PC-9 (cell line): ENCODE measurements around the gene SUSD1. TPM values are rescaled to one million over a fixed set of nuclear protein-coding genes. Genes with fewer than 3 reads are reported as not detected.
"Not testable (repeated sequence)": the region's sequence is repeated elsewhere in the genome, so short reads cannot be mapped to it uniquely, and the experiment has no call there.

Source experiments
- BruUV-seq: library from RNA; stranded (reverse); fragments of 400-500 nt; replicated peaks from 2 replicates; lab custom pipeline; 2021; lab: Mats Ljungman, UMichigan
- CTCF ChIA-PET: fragments of 300-600 bp; sonication (Branson Sonifier 250); formaldehyde crosslinking; loops from one replicate; lab custom pipeline; 2022; ENCODE audit warnings: antibody characterized with exemption; lab: Charles Lee
- POLR2A ChIA-PET: fragments of 300-600 bp; sonication (Branson Sonifier 250); formaldehyde crosslinking; loops from one replicate; lab custom pipeline; 2022; ENCODE audit warnings: antibody characterized with exemption; ENCODE audit not compliant: unreplicated experiment; lab: Charles Lee
- DNase-seq, 2 experiments: peaks; one replicate each; pipeline versions ENCODE4 v3.0.0 to v3.0.0-alpha.2; 2015 to 2022; ENCODE audit warnings: mixed read lengths in 1 of 2
- H2AFZ ChIP-seq: fragments of 200-600 bp; sonication (generic); 2 replicates; pipeline ENCODE4 v1.8.1; 2017; ENCODE audit warnings: antibody characterized with exemption
- H3F3A ChIP-seq: fragments of 200-600 bp; sonication (generic); 2 replicates; pipeline ENCODE4 v1.8.1; 2017; ENCODE audit warnings: antibody characterized with exemption, mild to moderate bottlenecking, low read depth; ENCODE audit not compliant: insufficient read depth
- H3K27ac ChIP-seq: fragments of 200-600 bp; sonication (generic); 2 replicates; pipeline ENCODE4 v1.6.1; 2016; ENCODE audit warnings: mixed run types
- H3K27me3 ChIP-seq: fragments of 200-600 bp; sonication (generic); 2 replicates; pipeline ENCODE4 v1.6.1; 2016; ENCODE audit warnings: low read depth, mixed run types; ENCODE audit not compliant: insufficient read depth
- H3K36me3 ChIP-seq: fragments of 200-600 bp; sonication (generic); 2 replicates; pipeline ENCODE4 v1.6.1; 2016; ENCODE audit warnings: low read depth, mixed run types
- H3K4me1 ChIP-seq: fragments of 200-600 bp; sonication (generic); replicated peaks from 2 replicates; pipeline ENCODE4 v1.6.1; 2016; ENCODE audit warnings: mixed run types; ENCODE audit not compliant: insufficient read depth
- H3K4me2 ChIP-seq: fragments of 200-600 bp; sonication (generic); 2 replicates; pipeline ENCODE4 v1.6.1; 2017; ENCODE audit warnings: mixed run types
- H3K4me3 ChIP-seq: fragments of 200-600 bp; sonication (generic); 2 replicates; pipeline ENCODE4 v1.6.1; 2016; ENCODE audit warnings: mixed run types
- H3K79me2 ChIP-seq: fragments of 200-600 bp; sonication (generic); 2 replicates; pipeline ENCODE4 v1.6.1; 2017; ENCODE audit warnings: low read depth, mixed run types
- H3K9me2 ChIP-seq: fragments of 200-600 bp; sonication (generic); 2 replicates; pipeline ENCODE4 v1.8.1; 2017; ENCODE audit warnings: mild to moderate bottlenecking; ENCODE audit not compliant: insufficient read depth
- H3K9me3 ChIP-seq: fragments of 200-600 bp; sonication (generic); 2 replicates; pipeline ENCODE4 v1.8.1; 2016; ENCODE audit warnings: low read depth; ENCODE audit not compliant: insufficient read depth
- H4K20me1 ChIP-seq: fragments of 200-600 bp; sonication (generic); 2 replicates; pipeline ENCODE4 v1.8.1; 2017; ENCODE audit not compliant: insufficient read depth
- CTCF ChIP-seq: fragments of 200-600 bp; sonication (generic); conservative IDR thresholded peaks from 2 replicates; pipeline ENCODE4 v1.6.1; 2017; ENCODE audit warnings: mixed run types, antibody characterized with exemption, mild to moderate bottlenecking, moderate library complexity
- EZH2 ChIP-seq: fragments of 200-600 bp; sonication (generic); IDR thresholded peaks from 2 replicates; pipeline ENCODE4 v1.8.0; 2017; ENCODE audit warnings: antibody characterized with exemption, low read depth
- intact Hi-C: fragments of 100-400 bp; cut with micrococcal nuclease; formaldehyde crosslinking; loops from one replicate; pipeline ENCODE4 v1.10.0; 2022; ENCODE audit not compliant: unreplicated experiment
- total RNA-seq: library from RNA; stranded (reverse); gene quantifications from 2 replicates; pipeline ENCODE4 v1.2.3, GENCODE V29; 2021

Gene SUSD1
- total RNA-seq, 1 experiment from 2014 or later, result 23.2 TPM

- no TSS peak for BruUV-seq
- no peaks in the 10 kb centered on the region for H3K27me3 ChIP-seq
- no peak overlapping the region for H3K4me2 ChIP-seq
- H3K79me2 ChIP-seq, result no peaks in the 10 kb centered on the region
- H3K27ac ChIP-seq, result no peak overlapping the region
- no peaks in the 10 kb centered on the region; the same call in 1 of the 2 replicates for H3K36me3 ChIP-seq
- no peak overlapping the region for H3K4me3 ChIP-seq
- CTCF ChIA-PET, result interaction anchor here (0.6 kb wide), 1 partner anchor 166 kb away, joined by 4 read pairs; no protein-coding TSS in a partner anchor
- no peak for DNase-seq
- H3K9me2 ChIP-seq, result no peaks in the 10 kb centered on the region
- no peaks in the 10 kb centered on the region for H3K9me3 ChIP-seq
- no peaks in the 10 kb centered on the region for H4K20me1 ChIP-seq
- H3F3A ChIP-seq, result 0 out of 2 replicates have a peak, but pooled peaks cover 6% of the 10 kb centered on the region
- H2AFZ ChIP-seq, result no peak overlapping the region
- intact Hi-C loops, result no loop called here
- TF ChIP-seq CTCF (no peak), EZH2 (no peak)
- POLR2A ChIA-PET, result no interaction called here
- H3K4me1 ChIP-seq, result peaks cover 14% of the 10 kb centered on the region
Measured at GRCh38 chr9:112129246-112129645, 45.9 kb downstream of the SUSD1 start.

GRCh38 chr9:112128399-112128798 lies 46.7 kb downstream of the SUSD1 start:
- H3K36me3 ChIP-seq, H3K9me3 ChIP-seq, H2AFZ ChIP-seq, BruUV-seq, intact Hi-C loops, H3K27ac ChIP-seq, H3K4me2 ChIP-seq, H3K27me3 ChIP-seq, H3K4me3 ChIP-seq, H3K79me2 ChIP-seq, H4K20me1 ChIP-seq, DNase-seq, H3F3A ChIP-seq, H3K9me2 ChIP-seq, POLR2A ChIA-PET: not testable (repeated sequence)
- CTCF ChIA-PET, result interaction anchor here (0.6 kb wide), 1 partner anchor 167 kb away, joined by 4 read pairs; no protein-coding TSS in a partner anchor
- H3K4me1 ChIP-seq, result peaks cover 14% of the 10 kb centered on the region

GRCh38 chr9:112127281-112127680 lies 47.8 kb downstream of the SUSD1 start:
- Histone ChIP-seq H3K36me3 (no peaks in the 10 kb centered on the region), H4K20me1 (no peaks in the 10 kb centered on the region), H3K4me3 (no peak overlapping the region), H3F3A (0 out of 2 replicates have a peak, but pooled peaks cover 9% of the 10 kb centered on the region), H3K4me1 (peaks cover 14% of the 10 kb centered on the region), H3K9me2 (no peaks in the 10 kb centered on the region), H3K27ac (no peak overlapping the region), H3K9me3 (no peaks in the 10 kb centered on the region), H3K4me2 (no peak overlapping the region), H2AFZ (no peak overlapping the region), H3K27me3 (no peaks in the 10 kb centered on the region), H3K79me2 (no peaks in the 10 kb centered on the region)
- ChIA-PET CTCF (no interaction called here), POLR2A (interaction anchor here (0.5 kb wide), 1 partner anchor 360 kb away, joined by 4 read pairs; no protein-coding TSS in a partner anchor)
- TF ChIP-seq CTCF (no peak), EZH2 (no peak)
- intact Hi-C loops, result no loop called here
- BruUV-seq, result no TSS peak
- DNase-seq, result no peak

- H3K27me3 ChIP-seq, result no peaks in the 10 kb centered on the region
- peaks cover 18% of the 10 kb centered on the region for H3K4me1 ChIP-seq
- no peaks in the 10 kb centered on the region for H3K36me3 ChIP-seq
- H4K20me1 ChIP-seq, result no peaks in the 10 kb centered on the region
- peak overlapping the region; percentile 12 for H3K4me2 ChIP-seq
- H3F3A ChIP-seq, result 0 out of 2 replicates have a peak, but pooled peaks cover 9% of the 10 kb centered on the region
- no peaks in the 10 kb centered on the region for H3K9me3 ChIP-seq
- DNase-seq, result peak in 1 of 2 experiments; percentile 77
- H3K4me3 ChIP-seq, result no peak overlapping the region
- no peak overlapping the region for H2AFZ ChIP-seq
- ChIA-PET CTCF (no interaction called here), POLR2A (no interaction called here)
- intact Hi-C loops, result no loop called here
- no TSS peak for BruUV-seq
- TF ChIP-seq CTCF (no peak), EZH2 (no peak)
- peak overlapping the region; percentile 35 for H3K27ac ChIP-seq
- no peaks in the 10 kb centered on the region for H3K9me2 ChIP-seq
- H3K79me2 ChIP-seq, result no peaks in the 10 kb centered on the region
Measured at GRCh38 chr9:112125951-112126388, 49.1 kb downstream of the SUSD1 start.
